Epithelial cell of proximal tubule (primary cell): ENCODE results near the gene MITF. TPM values are rescaled to one million over a fixed set of nuclear protein-coding genes. Genes with fewer than 3 reads are reported as not detected.

ENCODE experiments used
- DNase-seq: peaks from one replicate; pipeline ENCODE4 v3.0.0-alpha.2; 2011; ENCODE audit warnings: low read depth
- H3K4me3 ChIP-seq: 2 replicates; pipeline ENCODE4 v1.5.1; 2011; ENCODE audit warnings: low read depth, mild to moderate bottlenecking, low read length
- CTCF ChIP-seq: conservative IDR thresholded peaks from 2 replicates; pipeline ENCODE4 v1.5.1; 2012; ENCODE audit warnings: low read depth, mild to moderate bottlenecking, low read length
- total RNA-seq: library from RNA; depleted of rRNA; stranded (reverse); fragments of >200 nt; gene quantifications from 2 replicates; pipeline ENCODE4 v1.2.3, GENCODE V29; 2015

The MITF gene
- total RNA-seq, 1 donor from 2014 or later = 59.7 TPM

- peak overlapping the region; percentile 43 for H3K4me3 ChIP-seq
- TF ChIP-seq CTCF = no peak
- DNase-seq = no peak
These were observed 198.8 kb downstream of the MITF start for GRCh38 chr3:69938061-69938460.

GRCh38 chr3:69938931-69939330 is 199.7 kb downstream of the MITF start:
- no peak for DNase-seq
- TF ChIP-seq CTCF = no peak
- no peak overlapping the region for H3K4me3 ChIP-seq

- no peak for TF ChIP-seq CTCF
- no peak for DNase-seq
- H3K4me3 ChIP-seq = no peak overlapping the region
These were observed 201.8 kb downstream of the MITF start for GRCh38 chr3:69941037-69941436.

GRCh38 chr3:69941439-69942176 is 202.3 kb downstream of the MITF start:
- H3K4me3 ChIP-seq = no peak overlapping the region
- peak; percentile 91 for DNase-seq
- TF ChIP-seq CTCF = no peak

- TF ChIP-seq CTCF = no peak
- no peak for DNase-seq
- no peak overlapping the region for H3K4me3 ChIP-seq
These were observed 205.7 kb downstream of the MITF start for GRCh38 chr3:69944931-69945493.

- TF ChIP-seq CTCF = peak; percentile 67
- no peak for DNase-seq
- H3K4me3 ChIP-seq = no peak overlapping the region
These were observed 209.1 kb downstream of the MITF start for GRCh38 chr3:69948246-69948862.
